MCF 10A (cell line): ENCODE data around the gene C6orf118. TPM values are rescaled to one million over a fixed set of nuclear protein-coding genes. Genes with fewer than 3 reads are reported as not detected.

Experiments used
- BruUV-seq: library from RNA; stranded (reverse); fragments of 400-500 nt; replicated peaks from 2 replicates; lab custom pipeline; 2021; lab: Mats Ljungman, UMichigan
- CTCF ChIA-PET: fragments of 300-600 bp; sonication (Branson Sonifier 250); formaldehyde crosslinking; extraction: SDS; loops from one replicate; lab custom pipeline; 2021; ENCODE audit warnings: antibody characterized with exemption, inconsistent platforms; lab: Yijun Ruan, JAX
- POLR2A ChIA-PET: fragments of 300-600, 350-650 bp; sonication (Branson Sonifier 250); formaldehyde crosslinking; extraction: SDS; loops from one replicate; lab custom pipeline; 2020; ENCODE audit warnings: antibody characterized with exemption, inconsistent platforms; lab: Yijun Ruan, JAX
- DNase-seq: peaks from one replicate; pipeline ENCODE4 v3.0.0-alpha.2; 2018; ENCODE audit not compliant: unreplicated experiment
- H3K27ac Mint-ChIP-seq: one replicate; pipeline ENCODE4 v1.8.0; 2022; ENCODE audit warnings: mild to moderate bottlenecking, low read depth, mixed read lengths; ENCODE audit not compliant: unreplicated experiment
- H3K27me3 Mint-ChIP-seq: one replicate; pipeline ENCODE4 v1.8.0; 2022; ENCODE audit warnings: mixed read lengths; ENCODE audit not compliant: insufficient read depth, unreplicated experiment
- H3K36me3 Mint-ChIP-seq: one replicate; pipeline ENCODE4 v1.8.0; 2022; ENCODE audit warnings: mild to moderate bottlenecking, moderate library complexity, mixed read lengths; ENCODE audit not compliant: insufficient read depth, unreplicated experiment
- H3K4me1 Mint-ChIP-seq: one replicate; pipeline ENCODE4 v1.8.0; 2022; ENCODE audit warnings: mixed read lengths; ENCODE audit not compliant: insufficient read depth, unreplicated experiment
- H3K4me3 Mint-ChIP-seq: one replicate; pipeline ENCODE4 v1.8.0; 2022; ENCODE audit warnings: mild to moderate bottlenecking, moderate library complexity, mixed read lengths; ENCODE audit not compliant: unreplicated experiment
- H3K9me3 Mint-ChIP-seq: one replicate; pipeline ENCODE4 v1.8.0; 2022; ENCODE audit warnings: mixed read lengths; ENCODE audit not compliant: unreplicated experiment
- CTCF ChIP-seq: fragments of 200-600 bp; IDR thresholded peaks from one replicate; pipeline ENCODE4 v1.8.0; 2022; ENCODE audit warnings: antibody characterized with exemption, mild to moderate bottlenecking; ENCODE audit not compliant: unreplicated experiment
- intact Hi-C: fragments of 100-400 bp; cut with micrococcal nuclease; formaldehyde crosslinking; loops from 2 replicates; pipeline ENCODE4 v1.14.1; 2022
- total RNA-seq: library from RNA; stranded (reverse); gene quantifications from 2 replicates; pipeline ENCODE4 v1.2.3, GENCODE V29; 2022

C6orf118 gene
- total RNA-seq, 1 experiment from 2014 or later = not detected

GRCh38 chr6:165231177-165231576 lies 78.2 kb downstream of the C6orf118 start:
- intact Hi-C loops = loop anchor here (1.0 to 5.0 kb wide), 3 partner anchors 176 to 1814 kb away; no protein-coding TSS in a partner anchor
- POLR2A ChIA-PET = interaction anchor here (0.8 to 2.6 kb wide), 4 partner anchors 48 to 304 kb away, joined by 3 to 13 read pairs (median 6); no protein-coding TSS in a partner anchor
- no TSS peak for BruUV-seq

More at GRCh38 chr6:165231177-165231576, 78.2 kb downstream of the C6orf118 start:
- H3K4me1 Mint-ChIP-seq = peaks cover 19% of the 10 kb centered on the region
- no peak for TF ChIP-seq CTCF
- no peak overlapping the region for H3K4me3 Mint-ChIP-seq
- CTCF ChIA-PET = interaction anchor here (0.5 to 4.8 kb wide), 28 partner anchors 12 to 1803 kb away, joined by 3 to 43 read pairs (median 4); no protein-coding TSS in a partner anchor
- no peaks in the 10 kb centered on the region for H3K36me3 Mint-ChIP-seq
- H3K27me3 Mint-ChIP-seq = no peaks in the 10 kb centered on the region
- H3K27ac Mint-ChIP-seq = no peak overlapping the region
- peaks cover 8% of the 10 kb centered on the region for H3K9me3 Mint-ChIP-seq
- no peak for DNase-seq
